Measurements from ENCODE around the gene SPATA31D3. TPM values are rescaled to one million over a fixed set of nuclear protein-coding genes. Genes with fewer than 3 reads are reported as not detected.
"Not testable (repeated sequence)": the region's sequence is repeated elsewhere in the genome, so short reads cannot be mapped to it uniquely, and the experiment has no call there.

SPATA31D3 gene
- total RNA-seq (2014; rRNA removed; shearing (Covaris generic)): not detected in 2 replicates

GRCh38 chr9:81943393-81943792, at the start of gene SPATA31D3:
Gene SPATA31D3, plus strand, starts transcription at chr9:81943500. Its CDS starts 86 bp downstream, at chr9:81943586.
- not testable (repeated sequence) for DNase-seq (ENCODE audit: low spot score)

GRCh38 chr9:81893929-81894328, 49.4 kb upstream of the SPATA31D3 start:
- no peak for DNase-seq (ENCODE audit: low spot score)

DNA sequence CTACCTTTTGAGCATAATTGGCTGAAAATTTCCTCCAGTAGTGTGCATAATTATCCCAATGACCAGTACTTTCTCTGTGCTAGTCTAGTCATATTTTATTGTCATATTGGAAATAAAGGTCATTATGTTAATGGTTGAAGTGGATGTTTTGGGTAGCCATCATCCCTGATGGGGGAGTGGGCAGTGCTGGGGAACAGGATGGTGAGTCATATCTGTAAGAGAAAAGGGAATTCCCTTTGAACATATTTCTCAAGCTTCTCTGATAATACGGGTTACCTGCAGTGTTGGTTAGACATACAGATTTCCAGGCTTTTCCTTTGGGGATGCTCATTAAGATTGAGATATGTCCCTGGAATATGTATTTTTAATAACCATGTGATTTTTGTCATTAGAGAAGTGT, 48.4 kb upstream of the SPATA31D3 start:
- DNase-seq (ENCODE audit: low spot score): no peak

DNA sequence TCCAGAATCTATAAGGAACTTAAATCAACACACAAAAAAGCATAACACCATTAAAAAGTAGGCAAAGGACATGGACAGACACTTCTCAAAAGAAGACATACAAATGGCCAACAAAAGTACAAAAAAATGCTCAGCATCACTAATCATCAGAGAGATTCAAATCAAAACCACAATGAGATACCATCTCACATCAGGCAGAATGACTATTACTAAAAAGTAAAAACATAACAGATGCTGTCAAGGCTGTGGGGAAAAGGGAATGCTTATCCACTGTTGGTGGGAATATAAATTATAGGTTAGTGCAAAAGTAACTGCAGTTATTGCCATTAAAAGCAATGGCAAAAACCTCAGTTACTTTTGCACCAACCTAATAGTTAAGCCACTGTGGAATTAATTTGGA, 47.2 kb upstream of the SPATA31D3 start:
- no peak for DNase-seq (ENCODE audit: low spot score)

DNA sequence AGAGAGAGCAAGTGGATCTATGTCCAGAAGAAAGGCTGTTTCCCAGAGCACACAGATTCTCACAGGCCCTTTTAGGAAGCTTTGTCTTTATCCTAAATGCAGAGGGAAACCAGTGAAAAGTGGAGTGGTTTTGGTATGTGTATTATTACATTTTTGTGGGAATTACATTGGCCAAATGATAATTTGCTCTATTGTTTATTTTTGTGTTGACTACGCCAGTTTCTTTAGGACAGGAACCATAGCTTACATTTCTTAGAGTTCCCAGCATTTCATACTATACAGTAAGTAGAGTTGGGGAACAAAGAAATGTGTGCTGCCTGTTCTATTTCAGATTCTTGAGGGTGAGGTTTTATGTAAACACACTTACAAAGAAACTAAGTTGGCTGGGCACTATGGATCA, 44.4 kb upstream of the SPATA31D3 start:
- no peak for DNase-seq (ENCODE audit: low spot score)

DNA sequence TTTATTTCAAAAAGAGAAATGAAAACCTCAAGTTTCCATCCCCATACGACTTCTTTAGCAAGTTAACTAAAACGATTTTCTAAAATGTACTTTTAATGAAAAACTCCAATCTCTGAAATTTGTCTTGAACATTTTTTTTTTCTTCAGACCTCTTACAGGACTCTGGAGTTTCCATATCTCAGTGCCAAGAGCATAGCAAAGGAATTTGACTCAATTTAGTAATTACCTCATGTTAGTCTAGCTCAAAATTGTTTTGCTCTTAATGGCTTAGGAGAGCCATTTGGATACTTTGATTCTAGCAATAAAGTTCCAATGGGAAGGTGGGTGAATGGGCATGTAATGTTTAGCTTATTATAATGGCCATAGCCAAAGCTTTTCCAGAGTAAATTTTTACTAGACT, 41.1 kb upstream of the SPATA31D3 start:
- no peak for DNase-seq (ENCODE audit: low spot score)

DNA sequence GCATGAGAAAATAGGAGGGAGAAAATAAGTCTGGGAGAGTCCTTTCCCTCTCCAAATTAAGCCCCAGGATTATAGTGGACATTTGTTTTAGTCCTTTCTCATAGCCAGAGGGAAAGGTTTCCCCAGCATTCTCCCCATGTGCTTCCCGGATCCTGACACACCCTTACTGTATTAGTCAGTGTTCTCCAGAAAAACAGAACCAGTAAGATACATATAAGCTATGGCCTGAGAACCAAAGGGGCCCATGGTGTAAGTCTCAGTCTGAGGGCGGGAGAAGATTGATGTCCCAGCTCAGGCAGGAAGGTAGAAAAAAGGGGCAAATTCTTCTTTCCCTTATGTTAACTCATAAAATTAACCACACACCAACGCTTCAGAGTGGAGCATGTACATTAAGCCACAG, 40.7 kb upstream of the SPATA31D3 start:
- DNase-seq (ENCODE audit: low spot score): no peak

DNA sequence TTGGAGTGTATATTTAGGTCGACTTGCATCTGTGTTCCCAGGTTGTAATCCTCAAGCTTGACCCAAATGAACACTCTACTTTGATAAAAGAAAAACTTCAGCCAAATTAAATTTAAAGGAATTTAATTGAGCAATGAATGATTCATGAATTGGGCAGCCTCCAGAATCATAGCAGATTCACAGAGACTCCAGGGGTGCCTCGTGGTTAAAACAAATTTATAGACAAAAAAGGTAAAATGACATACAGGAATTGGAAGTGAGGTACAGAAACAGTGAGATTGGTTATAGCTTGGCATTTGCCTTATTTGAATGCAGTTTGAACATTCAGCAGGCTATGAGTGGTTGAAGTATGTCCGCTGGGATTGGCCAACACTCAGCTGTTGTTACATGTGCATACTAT, 36.6 kb upstream of the SPATA31D3 start:
- no peak for DNase-seq (ENCODE audit: low spot score)

- DNase-seq (ENCODE audit: low spot score): no peak
These were observed 31.2 kb upstream of the SPATA31D3 start for GRCh38 chr9:81912135-81912534.

GRCh38 chr9:81915801-81916505, 27.3 kb upstream of the SPATA31D3 start:
- no peak for DNase-seq (ENCODE audit: low spot score)

DNA sequence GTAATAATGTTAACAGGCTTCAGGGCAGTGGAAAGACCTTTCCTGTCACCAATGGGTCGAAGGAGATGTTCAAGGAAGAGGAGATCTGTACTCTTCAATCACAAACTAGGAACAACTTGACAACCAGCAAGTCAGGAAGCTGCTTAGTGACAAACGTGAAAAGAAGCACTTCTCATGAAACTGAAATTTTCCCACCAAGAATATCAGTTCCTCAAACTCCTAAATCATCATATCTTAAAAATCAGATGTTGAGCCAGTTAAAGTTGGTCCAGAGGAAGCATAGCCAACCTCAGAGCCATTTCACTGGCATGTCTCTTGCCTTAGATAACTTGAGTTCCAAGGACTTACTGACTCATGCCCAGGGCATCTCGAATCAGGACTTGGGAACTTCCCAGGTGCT, 24.8 kb upstream of the SPATA31D3 start:
- DNase-seq (ENCODE audit: low spot score): not testable (repeated sequence)

DNA sequence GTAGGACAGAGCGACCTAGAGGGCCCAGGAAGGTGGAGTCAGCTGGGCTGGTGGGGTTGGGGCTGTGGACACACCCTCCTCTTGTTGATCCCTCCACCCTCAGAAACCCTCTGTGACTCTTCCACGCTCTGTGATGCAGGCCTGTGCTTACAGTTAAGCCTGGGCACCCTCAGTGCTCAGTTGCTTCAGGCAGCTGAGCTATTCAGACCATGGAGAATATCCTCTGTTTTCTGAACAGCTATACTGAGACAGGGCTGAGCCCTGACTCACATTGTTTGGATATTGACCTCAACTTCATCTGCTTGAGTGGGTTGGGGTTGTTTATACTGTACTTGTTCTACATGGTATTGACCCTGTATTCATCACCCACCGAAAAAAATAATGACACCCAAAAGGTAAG, 15.0 kb upstream of the SPATA31D3 start, which contains the start of gene SPATA31D4:
Gene SPATA31D4, plus strand, starts transcription at position 124 of the 400 bp plus-strand sequence. Its CDS starts 86 bp downstream, at position 210.
- DNase-seq (ENCODE audit: low spot score): not testable (repeated sequence)

DNA sequence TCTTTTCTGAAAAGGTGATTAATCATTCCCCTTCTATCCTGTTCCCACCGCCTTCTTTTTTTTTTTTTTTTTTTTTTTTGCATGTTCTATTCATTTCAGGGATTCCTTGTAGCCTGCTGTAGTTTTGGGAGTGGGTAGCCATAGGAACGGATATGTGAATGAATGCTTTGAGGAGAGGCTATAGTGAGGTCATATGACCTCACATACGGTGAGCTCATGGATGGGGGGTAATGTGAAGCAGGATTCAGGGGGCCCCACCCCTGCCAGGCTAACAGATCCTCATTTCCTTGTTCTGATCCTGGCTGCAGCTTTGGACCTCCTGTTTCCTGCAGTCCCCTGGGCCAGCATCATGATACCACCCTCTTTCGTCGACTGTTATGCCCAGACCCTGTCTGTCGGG, 13.2 kb upstream of the SPATA31D3 start:
- not testable (repeated sequence) for DNase-seq (ENCODE audit: low spot score)

DNA sequence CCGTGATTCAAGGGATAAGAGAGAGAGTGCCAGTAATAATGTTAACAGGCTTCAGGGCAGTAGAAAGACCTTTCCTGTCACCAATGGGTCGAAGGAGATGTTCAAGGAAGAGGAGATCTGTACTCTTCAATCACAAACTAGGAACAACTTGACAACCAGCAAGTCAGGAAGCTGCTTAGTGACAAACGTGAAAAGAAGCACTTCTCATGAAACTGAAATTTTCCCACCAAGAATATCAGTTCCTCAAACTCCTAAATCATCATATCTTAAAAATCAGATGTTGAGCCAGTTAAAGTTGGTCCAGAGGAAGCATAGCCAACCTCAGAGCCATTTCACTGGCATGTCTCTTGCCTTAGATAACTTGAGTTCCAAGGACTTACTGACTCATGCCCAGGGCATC, 9.8 kb upstream of the SPATA31D3 start:
- not testable (repeated sequence) for DNase-seq (ENCODE audit: low spot score)

DNA sequence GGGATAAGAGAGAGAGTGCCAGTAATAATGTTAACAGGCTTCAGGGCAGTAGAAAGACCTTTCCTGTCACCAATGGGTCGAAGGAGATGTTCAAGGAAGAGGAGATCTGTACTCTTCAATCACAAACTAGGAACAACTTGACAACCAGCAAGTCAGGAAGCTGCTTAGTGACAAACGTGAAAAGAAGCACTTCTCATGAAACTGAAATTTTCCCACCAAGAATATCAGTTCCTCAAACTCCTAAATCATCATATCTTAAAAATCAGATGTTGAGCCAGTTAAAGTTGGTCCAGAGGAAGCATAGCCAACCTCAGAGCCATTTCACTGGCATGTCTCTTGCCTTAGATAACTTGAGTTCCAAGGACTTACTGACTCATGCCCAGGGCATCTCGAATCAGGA, 5.3 kb downstream of the SPATA31D3 start:
- DNase-seq (ENCODE audit: low spot score): not testable (repeated sequence)

DNA sequence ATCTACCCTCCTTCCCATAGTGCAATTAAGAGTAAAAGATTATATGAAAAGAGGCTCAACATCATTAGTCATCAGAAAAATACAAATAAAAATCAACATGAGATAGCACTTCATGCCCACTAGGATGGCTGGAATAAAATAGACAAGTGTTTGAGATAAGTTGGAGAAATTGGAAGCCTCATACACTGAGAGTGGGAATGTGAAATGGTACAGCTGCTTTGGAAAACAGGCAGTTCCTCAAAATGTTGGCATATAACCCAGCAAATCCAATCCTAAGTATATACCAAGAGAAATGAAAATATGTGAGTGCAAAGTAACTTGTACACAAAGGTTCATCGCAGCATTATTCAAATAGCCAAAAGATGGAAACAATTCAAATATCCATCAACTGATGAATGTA, 9.8 kb downstream of the SPATA31D3 start:
- no peak for DNase-seq (ENCODE audit: low spot score)

GRCh38 chr9:81955625-81956024, 12.3 kb downstream of the SPATA31D3 start:
- no peak for DNase-seq (ENCODE audit: low spot score)

GRCh38 chr9:81964218-81965171, 21.2 kb downstream of the SPATA31D3 start:
- DNase-seq (ENCODE audit: low spot score): no peak

DNA sequence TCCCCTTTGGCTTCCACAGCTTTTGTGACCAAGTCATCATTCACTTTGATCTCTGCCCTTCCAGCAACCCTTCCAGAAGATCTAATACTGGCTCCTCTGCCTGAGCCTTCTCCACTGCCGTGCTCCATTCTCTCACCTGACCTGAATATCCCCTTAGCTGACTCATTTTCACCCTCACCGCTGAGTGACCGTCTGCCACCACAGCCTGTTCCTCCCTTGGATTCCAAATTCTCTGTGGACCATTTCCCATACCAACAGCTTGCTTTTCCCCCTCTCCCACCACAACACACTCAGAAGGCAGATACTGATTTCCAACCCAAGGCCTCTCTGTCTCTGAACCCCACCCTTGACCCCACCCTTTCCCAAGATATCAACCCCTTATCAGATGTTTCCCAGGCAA, 24.7 kb downstream of the SPATA31D3 start:
- no peak for DNase-seq (ENCODE audit: low spot score)

- no peak for DNase-seq (ENCODE audit: low spot score)
These were observed 26.7 kb downstream of the SPATA31D3 start for GRCh38 chr9:81969971-81970370.

GRCh38 chr9:81971727-81972126, 28.4 kb downstream of the SPATA31D3 start:
- DNase-seq (ENCODE audit: low spot score): no peak

GRCh38 chr9:81974764-81975163, 31.5 kb downstream of the SPATA31D3 start:
- DNase-seq (ENCODE audit: low spot score): no peak

DNA sequence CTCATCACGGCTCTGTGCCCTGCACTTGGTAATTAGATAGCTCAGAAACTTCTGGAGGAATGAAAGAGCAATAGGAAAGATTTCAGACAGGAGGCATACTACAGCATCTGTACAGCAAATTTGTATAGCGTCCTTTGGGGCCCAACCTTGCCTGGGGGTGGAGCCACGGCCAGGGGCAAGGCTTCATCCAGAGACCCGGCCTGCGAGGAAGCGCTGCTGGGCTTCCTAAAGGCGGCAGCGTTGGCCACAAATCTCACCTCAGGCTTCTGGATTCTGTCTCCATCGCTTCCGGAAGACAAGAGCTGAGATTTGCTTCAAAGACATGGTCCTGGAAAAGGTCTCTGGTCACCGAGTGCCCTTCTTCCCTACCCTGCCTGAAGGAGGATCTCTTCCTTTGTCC, 33.1 kb downstream of the SPATA31D3 start:
- DNase-seq (ENCODE audit: low spot score): no peak

Measured in H4 (cell line).